Fibroblast of mammary gland (primary cell): ENCODE results near the gene GPT2.

Experiments
- DNase-seq: peaks from one replicate; pipeline ENCODE4 v3.0.0-alpha.2; 2010; ENCODE audit warnings: low read depth
- H3K4me3 ChIP-seq: 2 replicates; pipeline ENCODE4 v1.5.1; 2011; ENCODE audit warnings: low read depth, mild to moderate bottlenecking, low read length, moderate library complexity; ENCODE audit not compliant: control insufficient read depth
- TF ChIP-seq, protein P1 (sequence below): conservative IDR thresholded peaks from 2 replicates; pipeline ENCODE4 v1.5.1; 2011; ENCODE audit warnings: low read depth, low read length, inconsistent platforms; ENCODE audit not compliant: control insufficient read depth, insufficient read depth

GPT2 gene

DNA sequence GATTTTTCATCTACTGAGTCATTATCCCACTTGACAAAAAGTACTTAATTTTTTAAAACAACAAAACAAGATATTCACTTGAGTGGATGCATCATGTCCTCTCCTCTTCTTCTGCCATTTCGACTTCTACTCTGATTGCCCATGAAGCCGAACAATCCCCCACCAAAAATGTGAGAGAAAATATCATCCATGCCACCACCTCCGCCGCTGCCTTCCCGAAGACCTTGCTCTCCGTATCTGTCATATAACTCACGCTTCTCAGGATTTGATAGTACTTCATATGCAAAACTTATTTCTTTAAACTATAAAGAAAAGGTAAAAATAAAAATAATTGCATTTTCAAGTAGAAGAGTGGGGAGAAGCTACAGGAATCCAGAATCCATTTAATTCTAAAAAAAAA lies 87.1 kb downstream of the GPT2 start:
- DNase-seq, result no peak
- no peak overlapping the region for H3K4me3 ChIP-seq
- TF ChIP-seq, protein P1, sequence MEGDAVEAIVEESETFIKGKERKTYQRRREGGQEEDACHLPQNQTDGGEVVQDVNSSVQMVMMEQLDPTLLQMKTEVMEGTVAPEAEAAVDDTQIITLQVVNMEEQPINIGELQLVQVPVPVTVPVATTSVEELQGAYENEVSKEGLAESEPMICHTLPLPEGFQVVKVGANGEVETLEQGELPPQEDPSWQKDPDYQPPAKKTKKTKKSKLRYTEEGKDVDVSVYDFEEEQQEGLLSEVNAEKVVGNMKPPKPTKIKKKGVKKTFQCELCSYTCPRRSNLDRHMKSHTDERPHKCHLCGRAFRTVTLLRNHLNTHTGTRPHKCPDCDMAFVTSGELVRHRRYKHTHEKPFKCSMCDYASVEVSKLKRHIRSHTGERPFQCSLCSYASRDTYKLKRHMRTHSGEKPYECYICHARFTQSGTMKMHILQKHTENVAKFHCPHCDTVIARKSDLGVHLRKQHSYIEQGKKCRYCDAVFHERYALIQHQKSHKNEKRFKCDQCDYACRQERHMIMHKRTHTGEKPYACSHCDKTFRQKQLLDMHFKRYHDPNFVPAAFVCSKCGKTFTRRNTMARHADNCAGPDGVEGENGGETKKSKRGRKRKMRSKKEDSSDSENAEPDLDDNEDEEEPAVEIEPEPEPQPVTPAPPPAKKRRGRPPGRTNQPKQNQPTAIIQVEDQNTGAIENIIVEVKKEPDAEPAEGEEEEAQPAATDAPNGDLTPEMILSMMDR, result no peak

DNA sequence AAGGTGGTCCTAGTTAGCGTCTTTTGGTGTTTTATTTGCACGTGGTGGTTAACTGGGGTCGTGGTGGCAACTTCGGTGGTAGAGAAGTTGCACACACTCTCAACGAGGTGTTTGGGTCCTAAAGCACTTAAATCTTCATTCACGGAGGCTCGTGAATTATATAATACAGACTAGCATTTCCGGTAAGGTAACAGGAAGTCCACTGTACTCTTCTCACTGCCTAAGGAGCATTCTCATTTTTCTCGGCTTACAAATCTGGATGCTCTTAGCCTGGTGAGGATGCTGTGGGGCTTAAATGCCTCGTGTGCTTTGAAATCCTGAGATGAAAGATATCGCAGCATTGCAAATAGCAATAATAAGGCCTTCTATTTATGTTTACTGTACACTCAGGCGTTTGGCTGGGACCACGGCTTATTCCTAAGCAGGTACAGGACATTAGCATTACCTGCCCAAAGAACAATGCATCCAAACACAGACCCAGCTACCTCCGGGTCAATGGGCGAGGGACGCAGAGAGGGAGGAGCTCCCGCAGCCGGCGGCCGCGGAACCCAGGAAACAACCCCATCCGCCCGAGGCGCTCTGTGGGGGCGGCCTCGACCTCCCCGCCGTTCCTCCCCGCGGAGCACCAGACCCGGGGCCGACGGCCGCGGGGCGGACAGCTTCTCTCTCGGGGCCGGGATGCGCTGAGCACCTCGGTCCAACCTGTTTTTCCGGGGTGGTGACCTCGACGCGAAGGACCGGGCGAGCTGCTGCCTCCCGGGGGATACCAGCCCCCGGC lies 88.5 kb downstream of the GPT2 start:
- peak overlapping the region; percentile 88 for H3K4me3 ChIP-seq
- TF ChIP-seq, protein P1, result no peak
- DNase-seq, result peak; percentile 23

DNA sequence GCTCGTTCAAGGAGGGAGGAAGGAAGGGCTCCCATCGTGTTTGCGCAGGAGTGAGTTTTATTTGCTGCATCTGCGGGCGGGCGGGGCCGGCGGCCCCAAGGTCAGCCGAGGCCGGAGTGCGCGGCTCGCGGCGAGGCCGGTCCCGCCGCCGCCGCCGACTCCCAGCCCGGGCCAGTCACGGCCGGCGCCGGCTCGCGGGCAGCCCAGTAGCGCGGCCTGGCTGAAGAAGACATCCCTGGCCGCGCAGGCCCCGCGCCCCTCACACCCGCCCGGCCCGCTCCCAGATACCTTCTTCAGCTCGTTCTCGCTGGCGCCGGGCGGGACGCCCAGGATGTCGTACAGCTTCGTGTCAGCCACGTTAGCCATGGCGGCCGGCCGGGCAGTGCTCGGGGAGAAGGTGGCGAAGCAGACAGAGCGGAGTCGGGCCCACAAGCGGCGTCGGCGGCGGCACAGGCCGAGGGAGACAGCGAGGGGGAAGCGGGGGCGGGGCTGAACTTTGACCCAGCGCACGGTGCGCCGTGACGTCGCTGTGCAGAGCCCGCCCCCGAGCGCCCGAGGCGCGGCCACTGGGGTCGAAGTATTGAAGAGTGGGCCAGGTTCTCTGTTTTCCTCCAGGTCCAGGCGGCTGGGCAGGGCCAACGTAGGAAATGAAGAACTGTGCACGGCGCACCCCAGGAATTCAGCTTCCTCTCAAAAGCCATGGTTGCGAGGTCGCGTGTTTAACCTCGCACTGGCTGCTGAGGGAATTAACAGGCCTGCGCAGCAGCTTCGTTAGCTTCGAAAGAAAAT lies 89.2 kb downstream of the GPT2 start, which contains the start of gene DNAJA2:
Gene DNAJA2 (minus strand): TSS at position 468 of the 789 bp plus-strand sequence. CDS start 102 bp downstream, at position 366.
- TF ChIP-seq, protein P1, result no peak
- peak within 1 kb of the TSS; percentile 88 for H3K4me3 ChIP-seq
- DNase-seq, result peak; percentile 81

DNA sequence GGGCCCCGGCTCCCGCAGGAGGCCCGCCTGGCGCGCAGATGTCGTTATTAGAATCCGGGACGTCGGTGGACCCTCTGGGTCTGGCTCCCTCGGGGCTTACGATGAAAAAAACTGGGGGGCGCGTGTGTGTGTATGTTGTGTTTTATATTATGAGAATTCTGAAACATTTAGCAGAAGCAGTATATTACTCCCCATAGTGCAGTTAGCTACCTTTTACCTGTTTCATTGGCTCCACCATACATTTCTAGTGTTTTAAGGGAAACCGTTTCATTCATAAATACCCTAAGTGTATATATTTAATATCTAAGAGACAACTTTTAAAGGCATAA lies 89.8 kb downstream of the GPT2 start:
- TF ChIP-seq, protein P1, result no peak

GRCh38 chr16:46974352-46974751 lies 90.2 kb downstream of the GPT2 start:
- TF ChIP-seq, protein P1, result no peak
- peak; percentile 32 for DNase-seq
- peak overlapping the region; percentile 88 for H3K4me3 ChIP-seq

More for the DNA sequence above, 89.8 kb downstream of the GPT2 start:
- peak overlapping the region; percentile 88 for H3K4me3 ChIP-seq
- no peak for DNase-seq

DNA sequence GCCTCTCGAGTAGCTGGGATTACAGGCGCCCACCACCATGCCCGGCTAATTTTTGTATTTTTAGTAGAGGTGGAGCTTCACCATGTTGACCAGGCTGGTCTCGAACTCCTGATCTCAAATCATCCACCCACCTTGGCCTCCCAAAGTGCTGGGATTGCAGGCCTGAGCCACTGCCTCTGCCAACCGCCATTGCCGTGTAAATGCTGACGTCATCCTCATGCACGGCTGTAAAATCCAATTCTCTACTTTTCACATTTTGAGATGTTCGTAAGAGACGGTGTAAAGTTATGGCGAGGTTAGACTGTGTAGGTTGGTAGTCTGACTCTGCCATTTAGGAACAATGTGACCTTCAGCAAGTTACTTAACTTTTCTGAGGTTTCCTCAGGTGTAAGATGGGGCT lies 91.0 kb downstream of the GPT2 start:
- no peak overlapping the region for H3K4me3 ChIP-seq
- DNase-seq, result no peak

More for the DNA sequence above, 91.0 kb downstream of the GPT2 start:
- TF ChIP-seq, protein P1, result no peak
